ENCODE measurements around the gene IGFBP2.
A peak's percentile ranks its signal among the peaks of the same experiment; 100 is the strongest.

IGFBP2 gene

GRCh38 chr2:216622526-216622925 lies 10.7 kb upstream of the IGFBP2 start:
- no peak overlapping the region for H3K27ac Mint-ChIP-seq
- H3K36me3 Mint-ChIP-seq, result no peaks in the 10 kb centered on the region
- no peak overlapping the region for H3K4me3 Mint-ChIP-seq
- H3K27me3 Mint-ChIP-seq, result peaks cover 6% of the 10 kb centered on the region
- DNase-seq (ENCODE audit: low spot score in 2 of 2), result no peak
- H3K9me3 Mint-ChIP-seq, result peaks cover 3% of the 10 kb centered on the region
- no peaks in the 10 kb centered on the region for H3K4me1 Mint-ChIP-seq
- no peak for ATAC-seq (ENCODE audit: low read depth)

- H3K27ac Mint-ChIP-seq, result no peak overlapping the region
- H3K4me3 Mint-ChIP-seq, result no peak overlapping the region
- no peaks in the 10 kb centered on the region for H3K36me3 Mint-ChIP-seq
- DNase-seq (ENCODE audit: low spot score in 2 of 2), result no peak
- H3K4me1 Mint-ChIP-seq, result no peaks in the 10 kb centered on the region
- H3K9me3 Mint-ChIP-seq, result peaks cover 3% of the 10 kb centered on the region
- peaks cover 10% of the 10 kb centered on the region for H3K27me3 Mint-ChIP-seq
- no peak for ATAC-seq (ENCODE audit: low read depth)
Measured at GRCh38 chr2:216624251-216624650, 9.0 kb upstream of the IGFBP2 start.

- Mint-ChIP-seq H3K4me1 (no peaks in the 10 kb centered on the region), H3K27ac (no peak overlapping the region), H3K4me3 (no peak overlapping the region), H3K27me3 (peaks cover 7% of the 10 kb centered on the region), H3K36me3 (no peaks in the 10 kb centered on the region), H3K9me3 (peaks cover 3% of the 10 kb centered on the region)
- no peak for ATAC-seq (ENCODE audit: low read depth)
- no peak for DNase-seq (ENCODE audit: low spot score in 2 of 2)
Measured at GRCh38 chr2:216626168-216626874, 6.9 kb upstream of the IGFBP2 start.

GRCh38 chr2:216626875-216627245 lies 6.4 kb upstream of the IGFBP2 start:
- Mint-ChIP-seq H3K36me3 (no peaks in the 10 kb centered on the region), H3K4me3 (no peak overlapping the region), H3K4me1 (no peaks in the 10 kb centered on the region), H3K9me3 (peaks cover 3% of the 10 kb centered on the region), H3K27me3 (peaks cover 12% of the 10 kb centered on the region), H3K27ac (no peak overlapping the region)
- ATAC-seq (ENCODE audit: low read depth) (no peak), DNase-seq (ENCODE audit: low spot score in 2 of 2) (no peak)

- H3K4me3 Mint-ChIP-seq, result no peak overlapping the region
- H3K27me3 Mint-ChIP-seq, result peaks cover 26% of the 10 kb centered on the region
- no peaks in the 10 kb centered on the region for H3K9me3 Mint-ChIP-seq
- no peak for DNase-seq (ENCODE audit: low spot score in 2 of 2)
- H3K36me3 Mint-ChIP-seq, result no peaks in the 10 kb centered on the region
- no peak for ATAC-seq (ENCODE audit: low read depth)
- H3K27ac Mint-ChIP-seq, result no peak overlapping the region
- H3K4me1 Mint-ChIP-seq, result peaks cover 10% of the 10 kb centered on the region
Measured at GRCh38 chr2:216629784-216630183, 3.4 kb upstream of the IGFBP2 start.

- DNase-seq (ENCODE audit: low spot score in 2 of 2) (no peak), ATAC-seq (ENCODE audit: low read depth) (no peak)
- peaks cover under 1% of the 10 kb centered on the region for H3K36me3 Mint-ChIP-seq
- H3K27ac Mint-ChIP-seq, result no peak overlapping the region
- peak overlapping the region; percentile 69 for H3K4me3 Mint-ChIP-seq
- peaks cover 15% of the 10 kb centered on the region for H3K4me1 Mint-ChIP-seq
- no peaks in the 10 kb centered on the region for H3K9me3 Mint-ChIP-seq
- peaks cover 35% of the 10 kb centered on the region for H3K27me3 Mint-ChIP-seq
Measured at GRCh38 chr2:216632346-216632951, 771 bp upstream of the IGFBP2 start.

- no peak for ATAC-seq (ENCODE audit: low read depth)
Measured at GRCh38 chr2:216633616-216634369, 573 bp downstream of the IGFBP2 start.

GRCh38 chr2:216634370-216635148 lies 1.3 kb downstream of the IGFBP2 start:
- H3K27ac Mint-ChIP-seq, result no peak overlapping the region
- H3K36me3 Mint-ChIP-seq, result peaks cover 2% of the 10 kb centered on the region
- no peaks in the 10 kb centered on the region for H3K9me3 Mint-ChIP-seq
- H3K4me3 Mint-ChIP-seq, result peak overlapping the region; percentile 35
- H3K4me1 Mint-ChIP-seq, result peaks cover 15% of the 10 kb centered on the region
- ATAC-seq (ENCODE audit: low read depth) (no peak), DNase-seq (ENCODE audit: low spot score in 2 of 2) (no peak)
- H3K27me3 Mint-ChIP-seq, result peaks cover 35% of the 10 kb centered on the region

More at GRCh38 chr2:216633616-216634369, 573 bp downstream of the IGFBP2 start:
- Mint-ChIP-seq H3K36me3 (peaks cover 2% of the 10 kb centered on the region), H3K27me3 (peaks cover 33% of the 10 kb centered on the region), H3K9me3 (no peaks in the 10 kb centered on the region), H3K4me3 (peak overlapping the region; percentile 38), H3K4me1 (peaks cover 15% of the 10 kb centered on the region), H3K27ac (no peak overlapping the region)
- DNase-seq (ENCODE audit: low spot score in 2 of 2), result no peak

GRCh38 chr2:216635171-216635570 lies 2.0 kb downstream of the IGFBP2 start:
- no peak for ATAC-seq (ENCODE audit: low read depth)
- Mint-ChIP-seq H3K27ac (no peak overlapping the region), H3K4me3 (no peak overlapping the region), H3K4me1 (peaks cover 15% of the 10 kb centered on the region), H3K36me3 (peaks cover 2% of the 10 kb centered on the region), H3K27me3 (peaks cover 38% of the 10 kb centered on the region), H3K9me3 (no peaks in the 10 kb centered on the region)
- no peak for DNase-seq (ENCODE audit: low spot score in 2 of 2)

- no peak overlapping the region for H3K27ac Mint-ChIP-seq
- no peak overlapping the region for H3K4me3 Mint-ChIP-seq
- peaks cover 2% of the 10 kb centered on the region for H3K36me3 Mint-ChIP-seq
- peaks cover 38% of the 10 kb centered on the region for H3K27me3 Mint-ChIP-seq
- no peaks in the 10 kb centered on the region for H3K9me3 Mint-ChIP-seq
- DNase-seq (ENCODE audit: low spot score in 2 of 2) (no peak), ATAC-seq (ENCODE audit: low read depth) (no peak)
- H3K4me1 Mint-ChIP-seq, result peaks cover 15% of the 10 kb centered on the region
Measured at GRCh38 chr2:216635701-216636550, 2.7 kb downstream of the IGFBP2 start.

- Mint-ChIP-seq H3K27me3 (peaks cover 32% of the 10 kb centered on the region), H3K4me3 (no peak overlapping the region), H3K27ac (no peak overlapping the region), H3K4me1 (peaks cover 15% of the 10 kb centered on the region), H3K9me3 (no peaks in the 10 kb centered on the region), H3K36me3 (peaks cover 2% of the 10 kb centered on the region)
- no peak for DNase-seq (ENCODE audit: low spot score in 2 of 2)
- ATAC-seq (ENCODE audit: low read depth), result no peak
Measured at GRCh38 chr2:216636551-216637450, 3.6 kb downstream of the IGFBP2 start.

GRCh38 chr2:216637472-216637871 lies 4.3 kb downstream of the IGFBP2 start:
- peaks cover 2% of the 10 kb centered on the region for H3K36me3 Mint-ChIP-seq
- peaks cover 29% of the 10 kb centered on the region for H3K27me3 Mint-ChIP-seq
- H3K4me1 Mint-ChIP-seq, result peaks cover 15% of the 10 kb centered on the region
- no peak overlapping the region for H3K27ac Mint-ChIP-seq
- H3K9me3 Mint-ChIP-seq, result no peaks in the 10 kb centered on the region
- ATAC-seq (ENCODE audit: low read depth), result no peak
- no peak for DNase-seq (ENCODE audit: low spot score in 2 of 2)
- no peak overlapping the region for H3K4me3 Mint-ChIP-seq

All from memory B cell (primary cell).